Caco-2 (cell line): ENCODE results near the gene CYP24A1. TPM values are rescaled to one million over a fixed set of nuclear protein-coding genes. Genes with fewer than 3 reads are reported as not detected.

Source experiments
- BruUV-seq: library from RNA; stranded (reverse); fragments of 400-500 nt; replicated peaks from 2 replicates; lab custom pipeline; 2021; lab: Mats Ljungman, UMichigan
- CTCF ChIA-PET: fragments of 300-600 bp; sonication (Branson Sonifier 250); formaldehyde crosslinking; loops from one replicate; lab custom pipeline; 2022; ENCODE audit warnings: antibody characterized with exemption; lab: Charles Lee
- POLR2A ChIA-PET: fragments of 300-600 bp; sonication (Branson Sonifier 250); formaldehyde crosslinking; loops from one replicate; lab custom pipeline; 2022; ENCODE audit warnings: antibody characterized with exemption; lab: Charles Lee
- DNase-seq, 2 experiments: peaks; one replicate each; pipeline versions ENCODE4 v3.0.0 to v3.0.0-alpha.2; 2020 to 2022
- H3K27me3 ChIP-seq: replicated peaks from 2 replicates; pipeline ENCODE4 v1.6.0; 2011; ENCODE audit warnings: low read length; ENCODE audit not compliant: control insufficient read depth, insufficient read depth
- H3K36me3 ChIP-seq: 2 replicates; pipeline ENCODE4 v1.5.1; 2011; ENCODE audit warnings: low read length; ENCODE audit not compliant: control insufficient read depth, insufficient read depth
- H3K4me1 ChIP-seq: fragments of 250-450 bp; sonication (Bioruptor Pico); 2 replicates; pipeline ENCODE4 v1.5.1; 2020; ENCODE audit warnings: mild to moderate bottlenecking
- H3K4me3 ChIP-seq: 2 replicates; pipeline ENCODE4 v1.5.1; 2011; ENCODE audit warnings: low read depth, mild to moderate bottlenecking, control low read depth, low read length
- H3K9me3 ChIP-seq: fragments of 250-450 bp; sonication (Bioruptor Pico); 2 replicates; pipeline ENCODE4 v1.5.1; 2020; ENCODE audit warnings: mild to moderate bottlenecking, moderate library complexity
- H3K27ac Mint-ChIP-seq: one replicate; pipeline ENCODE4 v1.8.0; 2022; ENCODE audit warnings: mixed read lengths; ENCODE audit not compliant: unreplicated experiment
- H3K27me3 Mint-ChIP-seq: one replicate; pipeline ENCODE4 v1.8.0; 2022; ENCODE audit warnings: mixed read lengths; ENCODE audit not compliant: insufficient read depth, unreplicated experiment
- H3K36me3 Mint-ChIP-seq: one replicate; pipeline ENCODE4 v1.8.0; 2022; ENCODE audit warnings: mild to moderate bottlenecking, mixed read lengths; ENCODE audit not compliant: insufficient read depth, unreplicated experiment
- H3K4me1 Mint-ChIP-seq: one replicate; pipeline ENCODE4 v1.8.0; 2022; ENCODE audit warnings: low read depth, mixed read lengths; ENCODE audit not compliant: unreplicated experiment
- H3K4me3 Mint-ChIP-seq: one replicate; pipeline ENCODE4 v1.8.0; 2022; ENCODE audit warnings: mild to moderate bottlenecking, moderate library complexity, mixed read lengths; ENCODE audit not compliant: unreplicated experiment
- H3K9me3 Mint-ChIP-seq: one replicate; pipeline ENCODE4 v1.8.0; 2022; ENCODE audit warnings: mixed read lengths; ENCODE audit not compliant: unreplicated experiment
- intact Hi-C: fragments of 100-400 bp; cut with micrococcal nuclease; formaldehyde crosslinking; loops from one replicate; pipeline ENCODE4 v1.10.0; 2022; ENCODE audit not compliant: unreplicated experiment
- total RNA-seq: library from RNA; stranded (reverse); gene quantifications from 2 replicates; pipeline ENCODE4 v1.2.3, GENCODE V29; 2022
- TF ChIP-seq, protein P1 (sequence below), 2 experiments: fragments of 200-600 bp in 1 of 2; IDR thresholded peaks; 1 replicate in 1 of 2; 2 replicates in 1 of 2; pipeline versions ENCODE4 v1.5.1 to v1.8.0; 2011 to 2022; ENCODE audit warnings: antibody characterized with exemption in 1 of 2, control low read depth in 1 of 2, inconsistent platforms in 1 of 2, low read depth in 1 of 2, low read length in 1 of 2, mild to moderate bottlenecking in 1 of 2, moderate library complexity in 1 of 2; ENCODE audit not compliant: insufficient read depth in 1 of 2, severe bottlenecking in 1 of 2, unreplicated experiment in 1 of 2

The CYP24A1 gene
- total RNA-seq, 1 experiment from 2014 or later: 3.7 TPM

DNA sequence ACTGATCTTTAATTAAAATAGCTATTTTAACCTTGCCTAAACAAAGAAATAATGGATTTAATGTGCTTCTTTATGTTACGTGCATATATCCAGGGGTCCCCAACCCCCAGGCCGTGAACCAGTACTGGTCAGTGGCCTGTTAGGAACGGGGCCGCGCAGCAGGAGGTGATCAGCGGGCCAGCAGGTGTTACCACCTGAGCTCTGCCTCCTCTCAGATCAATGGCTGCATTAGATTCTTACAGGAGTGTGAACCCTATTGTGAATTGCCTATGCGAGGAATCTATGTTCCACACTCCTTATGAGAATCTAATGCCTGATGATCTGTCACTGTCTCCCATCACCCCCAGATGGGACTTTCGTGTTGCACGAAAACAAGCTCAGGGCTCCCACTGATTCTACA, 8.8 kb downstream of the CYP24A1 start:
- Mint-ChIP-seq H3K27me3 (peaks cover 24% of the 10 kb centered on the region), H3K36me3 (no peaks in the 10 kb centered on the region), H3K4me3 (no peak overlapping the region), H3K27ac (no peak overlapping the region), H3K4me1 (no peaks in the 10 kb centered on the region), H3K9me3 (no peaks in the 10 kb centered on the region)
- ChIA-PET CTCF (no interaction called here), POLR2A (interaction anchor here (0.6 kb wide), 1 partner anchor 147 kb away, joined by 3 read pairs; no protein-coding TSS in a partner anchor)
- intact Hi-C loops: no loop called here
- Histone ChIP-seq H3K27me3 (peaks cover 2% of the 10 kb centered on the region; the same call in 1 of the 2 replicates), H3K9me3 (no peaks in the 10 kb centered on the region), H3K4me3 (no peak overlapping the region), H3K36me3 (no peaks in the 10 kb centered on the region), H3K4me1 (peaks cover 5% of the 10 kb centered on the region; the same call in 1 of the 2 replicates)
- DNase-seq: no peak
- TF ChIP-seq, protein P1, sequence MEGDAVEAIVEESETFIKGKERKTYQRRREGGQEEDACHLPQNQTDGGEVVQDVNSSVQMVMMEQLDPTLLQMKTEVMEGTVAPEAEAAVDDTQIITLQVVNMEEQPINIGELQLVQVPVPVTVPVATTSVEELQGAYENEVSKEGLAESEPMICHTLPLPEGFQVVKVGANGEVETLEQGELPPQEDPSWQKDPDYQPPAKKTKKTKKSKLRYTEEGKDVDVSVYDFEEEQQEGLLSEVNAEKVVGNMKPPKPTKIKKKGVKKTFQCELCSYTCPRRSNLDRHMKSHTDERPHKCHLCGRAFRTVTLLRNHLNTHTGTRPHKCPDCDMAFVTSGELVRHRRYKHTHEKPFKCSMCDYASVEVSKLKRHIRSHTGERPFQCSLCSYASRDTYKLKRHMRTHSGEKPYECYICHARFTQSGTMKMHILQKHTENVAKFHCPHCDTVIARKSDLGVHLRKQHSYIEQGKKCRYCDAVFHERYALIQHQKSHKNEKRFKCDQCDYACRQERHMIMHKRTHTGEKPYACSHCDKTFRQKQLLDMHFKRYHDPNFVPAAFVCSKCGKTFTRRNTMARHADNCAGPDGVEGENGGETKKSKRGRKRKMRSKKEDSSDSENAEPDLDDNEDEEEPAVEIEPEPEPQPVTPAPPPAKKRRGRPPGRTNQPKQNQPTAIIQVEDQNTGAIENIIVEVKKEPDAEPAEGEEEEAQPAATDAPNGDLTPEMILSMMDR (IDR thresholded peaks at IDR 0.05; ENCODE audit: insufficient read depth in 1 of 2, low read depth in 1 of 2, low read length in 1 of 2, severe bottlenecking in 1 of 2, unreplicated experiment in 1 of 2): no peak
- BruUV-seq: no TSS peak

DNA sequence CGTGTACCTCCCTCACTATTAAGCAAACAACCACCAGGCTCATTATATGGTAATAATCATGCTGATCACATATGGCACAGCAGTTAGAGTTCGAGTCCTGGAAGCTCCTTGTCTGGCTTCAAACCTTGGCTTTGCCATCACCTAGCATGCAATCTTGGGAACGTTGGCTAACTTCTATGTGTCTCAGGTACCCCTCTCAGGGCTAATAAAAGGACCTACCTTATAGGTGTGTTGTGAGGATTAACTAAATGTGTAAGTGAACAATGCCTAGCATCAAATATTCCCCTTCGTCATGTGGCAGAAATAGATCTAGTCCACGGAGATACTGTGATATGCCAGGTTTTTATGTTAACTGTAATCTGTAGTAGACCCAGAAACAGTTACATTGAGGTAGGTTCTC, 10.4 kb downstream of the CYP24A1 start:
- POLR2A ChIA-PET: no interaction called here
- no peaks in the 10 kb centered on the region for H3K4me1 Mint-ChIP-seq
- no peak for DNase-seq
- H3K36me3 ChIP-seq: no peaks in the 10 kb centered on the region
- peaks cover 12% of the 10 kb centered on the region for H3K27me3 Mint-ChIP-seq
- intact Hi-C loops: no loop called here
- peaks cover 2% of the 10 kb centered on the region; the same call in 1 of the 2 replicates for H3K27me3 ChIP-seq
- TF ChIP-seq, protein P1 (IDR thresholded peaks at IDR 0.05; ENCODE audit: insufficient read depth in 1 of 2, low read depth in 1 of 2, low read length in 1 of 2, severe bottlenecking in 1 of 2, unreplicated experiment in 1 of 2): no peak
- H3K9me3 Mint-ChIP-seq: no peaks in the 10 kb centered on the region
- H3K36me3 Mint-ChIP-seq: no peaks in the 10 kb centered on the region
- no peak overlapping the region for H3K4me3 Mint-ChIP-seq
- no TSS peak for BruUV-seq
- no peaks in the 10 kb centered on the region for H3K4me1 ChIP-seq
- CTCF ChIA-PET: no interaction called here
- no peaks in the 10 kb centered on the region for H3K9me3 ChIP-seq
- H3K4me3 ChIP-seq: no peak overlapping the region
- H3K27ac Mint-ChIP-seq: no peak overlapping the region

DNA sequence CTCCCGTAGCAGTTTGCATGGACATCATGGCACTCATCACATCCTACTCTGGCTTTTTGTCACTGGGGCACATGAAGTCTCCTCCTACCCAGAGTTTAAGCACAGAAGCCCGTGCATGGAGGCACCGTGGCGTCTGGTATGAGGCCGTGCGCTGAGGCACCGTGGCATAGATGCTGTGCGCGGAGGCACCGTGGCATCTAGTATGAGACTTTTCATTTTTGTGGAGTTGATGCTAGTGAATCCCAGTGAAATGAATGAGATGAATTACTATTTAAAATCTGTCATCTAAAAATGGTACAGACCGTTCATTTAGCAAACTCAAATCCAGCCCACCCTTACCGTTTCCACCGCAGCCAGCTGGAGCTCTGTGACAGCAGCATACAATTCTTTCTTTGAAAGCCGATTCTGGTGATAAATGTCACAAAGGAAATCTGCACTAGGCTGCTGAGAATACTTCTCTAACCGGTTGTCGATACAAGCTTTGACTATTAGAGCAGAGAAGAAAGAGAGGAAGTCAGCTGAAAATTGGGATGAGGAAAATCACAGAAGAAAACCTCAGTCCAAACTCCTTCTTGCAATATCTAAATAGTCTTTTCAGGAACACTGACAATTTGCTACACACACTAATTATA, 11.3 kb downstream of the CYP24A1 start:
- no TSS peak for BruUV-seq
- no peaks in the 10 kb centered on the region for H3K27me3 ChIP-seq
- H3K36me3 ChIP-seq: no peaks in the 10 kb centered on the region
- no peaks in the 10 kb centered on the region for H3K9me3 Mint-ChIP-seq
- H3K4me3 ChIP-seq: no peak overlapping the region
- CTCF ChIA-PET: no interaction called here
- peaks cover 7% of the 10 kb centered on the region for H3K27me3 Mint-ChIP-seq
- no peaks in the 10 kb centered on the region for H3K4me1 ChIP-seq
- DNase-seq: no peak
- no peak overlapping the region for H3K4me3 Mint-ChIP-seq
- no peaks in the 10 kb centered on the region for H3K9me3 ChIP-seq
- no peaks in the 10 kb centered on the region for H3K36me3 Mint-ChIP-seq
- intact Hi-C loops: no loop called here
- POLR2A ChIA-PET: no interaction called here
- H3K4me1 Mint-ChIP-seq: no peaks in the 10 kb centered on the region
- TF ChIP-seq, protein P1 (IDR thresholded peaks at IDR 0.05; ENCODE audit: insufficient read depth in 1 of 2, low read depth in 1 of 2, low read length in 1 of 2, severe bottlenecking in 1 of 2, unreplicated experiment in 1 of 2): no peak
- H3K27ac Mint-ChIP-seq: no peak overlapping the region
